ENCODE data around the gene PTPN6. TPM values are rescaled to one million over a fixed set of nuclear protein-coding genes. Genes with fewer than 3 reads are reported as not detected.
A peak's percentile ranks its signal among the peaks of the same experiment; 100 is the strongest.

The PTPN6 gene
- total and polyA plus RNA-seq, 2 of the 13 experiments (the other 11 are each of a cell fraction or from before 2014, with no cell fraction given) = 10.5 to 10.6 TPM

GRCh38 chr12:6964605-6965025 is 13.5 kb downstream of the PTPN6 start (continued):
- TF ChIP-seq DRAP1 (CRISPR knock-in tag; IDR thresholded peaks at IDR 0.05) = no peak
- peak; percentile 2; the same call in 1 of the 2 replicates for TF ChIP-seq ZFP91 (CRISPR knock-in tag; IDR thresholded peaks at IDR 0.05; ENCODE audit: borderline replicate concordance)
- no peak for TF ChIP-seq NAIF1 (CRISPR knock-in tag; IDR thresholded peaks at IDR 0.05; ENCODE audit: borderline replicate concordance)
- TF ChIP-seq RBFOX2 (IDR thresholded peaks at IDR 0.05; ENCODE audit: low read depth, low read length) = peak; percentile 57; the same call in 1 of the 2 replicates
- TF ChIP-seq ZNF441 (CRISPR knock-in tag; IDR thresholded peaks at IDR 0.05; ENCODE audit: borderline replicate concordance) = no peak
- no peak for TF ChIP-seq ZBTB46 (CRISPR knock-in tag; IDR thresholded peaks at IDR 0.05; ENCODE audit: borderline replicate concordance)
- TF ChIP-seq POLR2G (IDR thresholded peaks at IDR 0.05; ENCODE audit: low read depth, low read length) = peak; percentile 48; the same call in 1 of the 2 replicates
- no peak for TF ChIP-seq SSRP1 (CRISPR knock-in tag; IDR thresholded peaks at IDR 0.05)
- TF ChIP-seq KMT2A (CRISPR knock-in tag; IDR thresholded peaks at IDR 0.05) = no peak
- no peak for TF ChIP-seq MAF1 (CRISPR knock-in tag; IDR thresholded peaks at IDR 0.05; ENCODE audit: borderline replicate concordance)
- no peak for TF ChIP-seq REPIN1 (CRISPR knock-in tag; IDR thresholded peaks at IDR 0.05; ENCODE audit: borderline replicate concordance, low read depth)
- no peak for TF ChIP-seq REST (IDR thresholded peaks at IDR 0.05; ENCODE audit: borderline replicate concordance in 1 of 2, low read depth in 1 of 2, low read length in 2 of 2)
- TF ChIP-seq ZNF513 (CRISPR knock-in tag; conservative IDR thresholded peaks at IDR 0.05) = no peak
- no peak for TF ChIP-seq ZSCAN31 (CRISPR knock-in tag; IDR thresholded peaks at IDR 0.05; ENCODE audit: low read depth)
- no peak for TF ChIP-seq ARID3A (IDR thresholded peaks at IDR 0.05; ENCODE audit: low read depth, low read length)
- TF ChIP-seq AGO2 (optimal IDR thresholded peaks at IDR 0.05; ENCODE audit: low read depth, low read length) = peak; percentile 92
- TF ChIP-seq GLMP (CRISPR knock-in tag; IDR thresholded peaks at IDR 0.05; ENCODE audit: borderline replicate concordance) = no peak
